ENCODE measurements around the gene FHIT.

- no peak for TF ChIP-seq E2F8 (IDR thresholded peaks at IDR 0.05; ENCODE audit: low read depth, partially characterized antibody)
- no peak for TF ChIP-seq EZH2 (IDR thresholded peaks at IDR 0.05; ENCODE audit: borderline replicate concordance, control insufficient read depth, low read depth, low read length)
- TF ChIP-seq POLR2AphosphoS5 (IDR thresholded peaks at IDR 0.05; ENCODE audit: low read length) = no peak
- TF ChIP-seq, protein P1, sequence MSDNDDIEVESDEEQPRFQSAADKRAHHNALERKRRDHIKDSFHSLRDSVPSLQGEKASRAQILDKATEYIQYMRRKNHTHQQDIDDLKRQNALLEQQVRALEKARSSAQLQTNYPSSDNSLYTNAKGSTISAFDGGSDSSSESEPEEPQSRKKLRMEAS (IDR thresholded peaks at IDR 0.05; ENCODE audit: low read depth, low read length) = no peak
- no peak for TF ChIP-seq SRF (IDR thresholded peaks at IDR 0.05; ENCODE audit: low read depth in 2 of 2, low read length in 2 of 2)
- TF ChIP-seq CREM (IDR thresholded peaks at IDR 0.05; ENCODE audit: low read depth) = no peak
- no peak for TF ChIP-seq TAF1 (IDR thresholded peaks at IDR 0.05; ENCODE audit: borderline replicate concordance, low read depth, low read length)
- TF ChIP-seq CEBPB (IDR thresholded peaks at IDR 0.05; ENCODE audit: borderline replicate concordance in 1 of 2, low read depth in 2 of 2, low read length in 2 of 2) = no peak
- TF ChIP-seq CTCF (IDR thresholded peaks at IDR 0.05 in 2 of 3, conservative IDR thresholded peaks at IDR 0.05 in 1 of 3; ENCODE audit: control insufficient read depth in 2 of 3, extremely low read depth in 1 of 3, insufficient read depth in 1 of 3, low read depth in 3 of 3, low read length in 3 of 3) = no peak
- no peak for TF ChIP-seq CHD2 (IDR thresholded peaks at IDR 0.05; ENCODE audit: borderline replicate concordance, low read depth, low read length)
- no peak for TF ChIP-seq MYC (IDR thresholded peaks at IDR 0.05; ENCODE audit: insufficient read depth, insufficient read length, insufficient replicate concordance, low read length, severe bottlenecking)
- TF ChIP-seq, protein P2, sequence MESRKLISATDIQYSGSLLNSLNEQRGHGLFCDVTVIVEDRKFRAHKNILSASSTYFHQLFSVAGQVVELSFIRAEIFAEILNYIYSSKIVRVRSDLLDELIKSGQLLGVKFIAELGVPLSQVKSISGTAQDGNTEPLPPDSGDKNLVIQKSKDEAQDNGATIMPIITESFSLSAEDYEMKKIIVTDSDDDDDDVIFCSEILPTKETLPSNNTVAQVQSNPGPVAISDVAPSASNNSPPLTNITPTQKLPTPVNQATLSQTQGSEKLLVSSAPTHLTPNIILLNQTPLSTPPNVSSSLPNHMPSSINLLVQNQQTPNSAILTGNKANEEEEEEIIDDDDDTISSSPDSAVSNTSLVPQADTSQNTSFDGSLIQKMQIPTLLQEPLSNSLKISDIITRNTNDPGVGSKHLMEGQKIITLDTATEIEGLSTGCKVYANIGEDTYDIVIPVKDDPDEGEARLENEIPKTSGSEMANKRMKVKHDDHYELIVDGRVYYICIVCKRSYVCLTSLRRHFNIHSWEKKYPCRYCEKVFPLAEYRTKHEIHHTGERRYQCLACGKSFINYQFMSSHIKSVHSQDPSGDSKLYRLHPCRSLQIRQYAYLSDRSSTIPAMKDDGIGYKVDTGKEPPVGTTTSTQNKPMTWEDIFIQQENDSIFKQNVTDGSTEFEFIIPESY (IDR thresholded peaks at IDR 0.05) = no peak
- TF ChIP-seq SP1 (IDR thresholded peaks at IDR 0.05; ENCODE audit: low read depth, low read length) = no peak
- TF ChIP-seq FOS (IDR thresholded peaks at IDR 0.05; ENCODE audit: borderline replicate concordance, extremely low read depth, insufficient read length) = no peak
Observed at GRCh38 chr3:60024400-60024799, 1226.9 kb downstream of the FHIT start.
